ENCODE data around the gene RYR3.

RYR3 gene

DNA sequence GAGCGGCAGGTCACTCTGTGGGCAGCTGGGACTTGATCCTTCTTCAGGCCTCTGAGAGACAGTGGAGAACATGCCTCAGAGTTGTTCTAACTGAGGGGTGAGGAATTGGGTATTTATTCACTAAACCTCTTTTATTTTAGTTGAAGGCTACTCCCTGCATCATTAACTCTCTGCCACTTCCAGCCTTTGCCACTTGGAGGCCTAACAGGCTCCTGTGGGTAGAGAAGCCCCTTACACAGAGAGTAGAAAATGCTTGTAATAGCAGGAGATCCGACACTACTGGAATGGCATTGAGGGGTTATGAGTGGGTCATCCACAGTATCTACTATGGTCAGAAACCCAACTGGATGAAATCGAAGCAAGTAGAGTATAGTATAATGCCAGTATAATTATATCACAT lies 81.7 kb downstream of the RYR3 start:
- no peak for DNase-seq

DNA sequence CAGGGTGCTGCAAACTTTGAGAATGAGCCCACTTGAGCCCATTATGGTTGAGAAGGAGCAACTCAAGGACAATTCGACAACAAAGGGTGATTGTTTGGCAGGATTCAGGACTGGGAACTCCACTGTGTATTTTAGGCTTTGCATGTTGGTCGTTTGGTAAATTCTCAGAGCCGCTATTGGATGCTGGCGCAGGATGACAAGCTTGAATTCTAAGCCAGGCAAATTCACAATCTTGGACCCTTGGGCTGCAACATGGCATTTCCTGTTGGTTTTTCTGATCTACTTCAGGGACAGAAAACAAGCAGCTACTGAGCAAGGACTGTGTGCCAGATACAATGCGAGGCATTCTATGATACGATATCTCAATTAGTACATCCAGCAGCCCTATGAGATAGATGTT lies 82.8 kb downstream of the RYR3 start:
- DNase-seq: no peak

DNA sequence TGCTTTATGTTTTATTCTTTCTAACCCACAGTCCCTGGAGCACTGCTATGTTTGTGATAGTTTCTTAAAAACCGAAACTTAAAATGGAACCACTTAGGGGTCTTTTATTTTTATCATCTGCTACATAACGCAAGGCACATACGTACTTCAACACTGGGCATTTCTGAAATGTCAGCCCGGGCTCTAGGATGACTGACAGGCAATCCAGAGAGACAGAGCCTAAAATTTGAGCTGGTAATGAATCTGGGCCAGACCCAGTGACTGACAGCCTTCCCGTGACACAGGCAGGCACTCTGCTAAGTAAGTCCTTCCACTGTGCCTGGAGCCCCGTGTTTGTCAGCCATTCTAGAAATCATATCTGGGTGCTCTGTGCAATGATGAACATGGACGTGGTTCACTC lies 84.6 kb downstream of the RYR3 start:
- no peak for DNase-seq

DNA sequence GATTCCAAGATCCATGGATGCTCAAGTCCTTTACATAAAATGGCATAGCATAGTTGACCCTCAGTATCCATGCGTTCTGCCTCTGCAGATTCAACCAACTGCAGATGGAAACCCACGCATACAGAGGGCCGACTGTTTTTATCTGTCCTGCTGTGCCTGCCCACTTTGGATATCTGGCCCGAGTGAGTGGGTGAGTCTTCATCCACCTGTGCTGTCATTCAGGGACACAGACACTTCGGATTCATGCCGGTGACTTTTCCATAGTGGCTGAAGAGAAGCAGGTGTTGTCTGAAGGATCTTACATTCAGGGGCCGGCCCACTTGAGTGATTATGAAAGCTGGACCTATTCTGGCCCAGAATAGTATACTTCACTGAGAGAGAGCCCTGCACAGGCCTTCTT lies 85.1 kb downstream of the RYR3 start:
- no peak for DNase-seq

DNA sequence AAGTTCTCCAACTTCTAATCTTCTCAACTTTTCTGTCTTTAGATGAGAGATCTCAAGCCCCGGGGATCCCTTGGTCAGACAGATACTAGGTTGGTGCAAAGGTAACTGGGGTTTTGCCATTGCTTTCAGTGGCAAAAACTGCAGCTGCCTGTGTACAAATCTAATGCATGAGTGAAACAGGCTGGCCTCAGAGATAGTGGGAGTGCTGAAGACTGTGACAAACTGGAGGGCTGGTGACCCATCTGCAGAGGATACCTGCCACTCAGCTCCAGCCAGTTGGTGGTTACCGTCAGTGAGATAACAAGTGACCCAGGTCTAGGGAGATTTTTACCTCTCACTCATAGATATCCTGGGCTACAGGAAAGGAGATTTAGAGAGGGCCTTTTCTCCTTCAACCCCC lies 85.7 kb downstream of the RYR3 start:
- DNase-seq: no peak

DNA sequence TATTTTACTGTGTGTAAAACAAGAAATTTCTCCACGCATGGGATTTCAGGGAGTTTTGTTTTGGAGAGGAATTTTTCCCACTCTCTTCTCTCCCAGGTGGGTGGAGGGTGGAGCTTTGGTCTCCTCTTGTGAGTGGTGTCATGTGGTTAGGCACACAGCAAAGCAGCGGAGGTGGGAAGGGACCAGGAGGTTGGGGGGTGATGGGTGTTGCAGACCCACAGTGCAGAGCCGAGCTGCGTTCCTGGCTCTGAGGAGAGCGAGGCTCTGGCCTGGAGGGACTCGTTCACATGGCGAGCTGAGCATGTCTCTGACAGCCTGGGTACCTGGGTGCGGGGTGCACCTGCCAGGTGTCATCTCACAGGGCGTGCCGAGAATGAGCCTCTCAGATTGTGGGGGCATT lies 87.8 kb downstream of the RYR3 start:
- DNase-seq: no peak

DNA sequence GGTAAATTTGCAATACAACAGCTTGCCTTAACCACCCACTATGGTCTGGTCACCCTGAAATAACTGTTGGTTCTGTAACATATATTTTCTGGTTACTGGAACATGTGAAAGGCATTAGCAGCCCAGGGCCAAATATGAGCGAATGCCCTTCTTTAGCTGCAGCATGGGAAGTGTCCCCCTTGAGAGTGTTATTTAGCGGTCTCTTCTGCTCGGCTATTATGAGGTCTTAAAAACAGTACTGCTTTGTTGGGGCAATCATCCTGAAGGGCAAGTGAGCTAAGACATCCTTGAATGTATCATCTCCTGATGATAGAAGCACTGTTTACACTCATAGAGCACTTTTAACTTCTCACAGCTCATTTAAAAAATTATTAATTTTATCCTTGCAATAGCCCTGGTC lies 90.2 kb downstream of the RYR3 start:
- DNase-seq: no peak

DNA sequence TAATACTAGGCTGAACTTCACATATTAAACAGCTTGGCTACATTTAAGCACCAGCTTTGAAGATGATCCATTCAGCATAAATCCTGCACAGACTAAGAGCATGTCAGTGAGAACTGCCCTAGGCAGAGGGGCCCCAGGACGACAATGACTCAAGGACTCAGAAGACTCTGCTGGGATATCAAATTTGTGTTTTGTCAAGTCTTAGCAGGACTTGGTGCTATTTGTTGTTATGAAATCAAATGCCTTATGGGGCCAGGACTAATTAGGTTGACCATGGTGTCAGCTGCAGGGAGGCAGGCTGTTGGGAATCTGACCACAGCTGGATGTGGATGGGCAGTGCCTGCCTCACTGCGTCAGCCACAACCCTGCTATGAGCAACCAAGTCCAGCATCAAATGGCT lies 91.8 kb downstream of the RYR3 start:
- DNase-seq: no peak

DNA sequence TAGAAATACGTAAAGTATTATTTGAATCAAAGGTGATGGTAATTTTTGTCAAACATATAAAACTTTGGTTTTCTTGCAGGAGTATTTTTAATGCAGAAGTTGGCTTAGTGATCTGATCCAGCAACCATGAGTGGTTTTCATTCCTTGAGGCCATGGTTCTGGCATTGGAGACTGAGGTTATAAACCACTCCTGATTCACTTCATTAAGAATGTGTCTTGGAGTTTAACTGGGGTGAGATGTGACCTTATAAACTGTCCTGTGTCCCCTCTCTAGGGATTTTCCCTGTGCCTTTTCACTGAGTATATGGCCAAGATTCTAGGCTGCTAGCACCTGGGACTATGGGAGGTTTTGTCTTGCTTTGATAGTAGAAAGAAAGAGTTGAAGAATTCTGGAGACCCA lies 94.3 kb downstream of the RYR3 start:
- no peak for DNase-seq

DNA sequence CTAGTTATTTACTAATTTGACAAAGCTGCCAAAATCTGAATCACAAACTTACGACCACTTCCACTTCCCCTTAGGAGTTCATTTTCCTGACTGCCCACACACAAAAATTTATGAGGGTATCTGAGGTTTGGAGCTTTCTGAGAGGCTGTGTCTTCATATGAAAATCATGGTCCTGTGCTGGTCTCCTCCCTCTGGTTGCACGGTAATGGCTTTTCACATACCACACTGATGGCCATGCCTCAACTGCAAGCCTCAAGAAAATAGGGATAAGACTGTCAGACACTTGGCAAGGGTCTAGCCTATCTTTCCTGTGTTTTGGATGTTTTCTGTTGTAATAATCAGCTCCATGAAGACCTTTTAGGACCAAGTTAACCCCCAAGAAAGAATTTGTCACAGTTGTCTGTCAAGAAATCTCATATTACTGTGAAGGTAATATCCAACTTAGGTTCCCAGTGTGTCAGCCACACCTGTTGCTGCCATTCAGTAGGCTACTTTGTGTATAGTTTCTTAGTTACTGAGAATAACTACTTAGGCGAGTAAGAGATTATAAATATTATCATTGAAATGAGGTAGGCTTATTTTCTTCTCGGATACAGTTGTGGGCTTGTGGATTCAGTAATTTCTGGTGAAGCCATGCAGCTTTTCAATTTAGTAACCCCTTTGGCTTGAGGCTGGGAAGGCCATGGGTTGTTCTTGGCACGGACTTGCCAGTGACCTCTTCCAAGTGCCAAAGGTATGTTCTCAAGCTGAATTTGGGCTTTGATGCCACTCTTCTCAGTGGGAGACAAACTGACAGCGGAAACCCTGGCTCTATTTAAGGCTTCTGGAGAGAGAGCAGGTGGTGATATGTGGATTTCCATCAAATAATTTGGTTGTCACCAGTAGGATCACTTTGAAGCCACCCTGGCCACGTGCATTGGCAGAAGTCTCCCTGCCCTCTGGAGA lies 101.1 kb downstream of the RYR3 start:
- no peak for DNase-seq

DNA sequence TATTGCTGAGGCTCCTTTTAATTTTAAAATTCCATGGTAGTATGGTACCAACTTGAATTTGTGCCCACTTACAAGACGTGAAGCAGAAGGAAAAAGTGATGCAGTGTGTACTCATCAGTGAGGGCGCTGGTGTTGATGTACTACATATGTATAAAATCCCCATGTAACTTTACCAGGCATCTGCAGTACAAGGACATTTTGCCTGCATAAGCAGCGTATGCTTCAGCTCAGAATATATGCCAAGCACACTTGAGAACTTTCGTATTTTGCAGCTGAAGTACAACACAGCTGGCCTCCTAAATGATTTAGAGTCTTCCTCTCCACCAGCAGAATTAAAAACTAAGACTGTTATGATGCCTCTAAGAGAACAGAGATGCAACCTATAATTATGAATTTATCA lies 108.9 kb downstream of the RYR3 start:
- no peak for DNase-seq

DNA sequence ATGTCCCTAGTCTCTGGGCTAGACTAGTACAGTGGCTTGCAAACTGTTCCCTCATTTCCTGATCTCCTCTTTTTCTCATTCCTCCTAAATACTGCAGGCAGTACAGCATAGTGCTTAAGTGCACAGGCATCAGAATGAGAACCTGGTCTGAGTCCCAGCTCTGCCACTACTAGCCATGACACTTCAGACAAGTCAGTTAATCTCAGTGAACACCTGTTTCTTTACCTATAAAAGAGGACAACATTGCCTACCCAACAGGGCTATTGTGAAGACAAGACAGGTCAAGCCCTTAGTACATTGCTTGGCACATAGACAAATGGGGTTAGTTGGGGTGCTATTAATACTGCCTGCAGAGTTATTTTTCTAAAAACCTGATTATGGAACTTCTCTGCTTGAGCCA lies 113.3 kb downstream of the RYR3 start:
- no peak for DNase-seq

DNA sequence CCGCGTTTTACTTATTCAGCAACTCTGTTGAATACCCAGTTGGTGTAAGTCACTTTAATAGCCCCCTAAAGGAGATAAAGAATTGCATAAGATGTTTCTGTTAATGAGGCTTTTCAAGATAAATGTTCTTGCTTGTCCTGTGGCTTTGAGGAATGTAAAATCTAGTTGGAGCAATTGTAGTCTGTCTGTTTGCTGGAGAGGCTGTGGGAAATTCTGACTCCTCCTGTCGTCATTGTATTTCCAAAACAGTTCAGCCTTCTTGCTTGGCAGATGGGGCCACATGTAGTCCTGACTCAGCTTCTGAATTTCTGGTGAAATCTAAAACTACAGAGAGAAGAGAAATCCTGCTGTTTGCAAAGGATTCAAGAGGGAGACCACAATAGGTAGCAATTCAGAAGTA lies 114.4 kb downstream of the RYR3 start:
- DNase-seq: no peak

DNA sequence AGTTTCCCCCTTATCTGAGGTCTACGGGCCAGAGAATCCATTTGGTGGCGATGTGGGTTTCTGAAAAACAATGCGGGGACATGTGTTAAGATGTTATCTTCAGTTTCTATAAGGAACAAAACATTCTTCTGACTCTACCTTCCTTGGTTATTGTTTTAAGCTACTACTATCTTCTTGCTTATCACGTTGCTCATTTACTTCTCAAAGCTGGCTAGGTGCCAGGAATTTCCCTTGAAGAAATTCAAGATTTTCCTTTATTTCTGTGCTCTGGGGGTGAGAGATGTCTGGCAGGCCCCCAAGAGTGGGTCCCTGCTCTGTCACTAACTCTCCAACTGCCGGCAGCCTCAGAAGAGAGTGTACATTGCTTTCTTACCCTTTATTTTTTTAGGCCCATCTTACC lies 119.8 kb downstream of the RYR3 start:
- DNase-seq: no peak

DNA sequence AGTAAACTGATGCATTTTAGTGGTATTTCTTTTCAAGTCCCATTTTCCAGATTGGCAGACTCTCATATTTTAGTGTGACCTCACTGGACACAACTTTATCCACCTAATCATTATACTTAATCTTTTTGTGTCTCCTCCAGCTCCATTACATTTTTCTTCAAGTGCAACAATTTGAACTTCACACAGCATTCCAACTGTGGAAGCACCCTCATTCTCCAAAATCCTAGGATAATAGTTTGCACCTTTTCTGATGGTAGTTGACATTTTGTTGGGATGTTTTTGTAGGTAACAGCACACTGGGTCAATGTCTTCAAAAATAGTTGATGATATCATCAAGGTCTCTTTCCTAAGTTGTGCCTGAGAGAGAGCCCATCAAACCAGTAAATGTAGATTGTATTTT lies 123.1 kb downstream of the RYR3 start:
- no peak for DNase-seq

DNA sequence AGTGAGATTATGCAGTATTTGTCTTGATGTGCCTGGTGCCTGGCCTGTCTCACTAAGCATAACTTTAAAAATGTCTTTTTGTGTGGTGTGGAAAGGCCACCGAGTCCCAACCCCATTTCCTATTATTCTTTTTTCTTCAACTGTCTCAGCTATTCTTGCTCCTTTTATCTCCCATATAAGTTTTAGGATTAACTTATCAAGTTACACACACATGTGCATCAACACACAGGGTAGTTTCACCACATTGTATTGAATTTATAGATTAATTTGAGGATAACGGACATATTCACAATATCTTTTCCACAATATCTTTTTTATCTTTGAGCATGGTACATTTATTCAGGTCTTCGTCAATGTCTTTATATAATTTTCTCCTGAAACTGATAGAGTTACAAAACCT lies 127.6 kb downstream of the RYR3 start:
- no peak for DNase-seq

DNA sequence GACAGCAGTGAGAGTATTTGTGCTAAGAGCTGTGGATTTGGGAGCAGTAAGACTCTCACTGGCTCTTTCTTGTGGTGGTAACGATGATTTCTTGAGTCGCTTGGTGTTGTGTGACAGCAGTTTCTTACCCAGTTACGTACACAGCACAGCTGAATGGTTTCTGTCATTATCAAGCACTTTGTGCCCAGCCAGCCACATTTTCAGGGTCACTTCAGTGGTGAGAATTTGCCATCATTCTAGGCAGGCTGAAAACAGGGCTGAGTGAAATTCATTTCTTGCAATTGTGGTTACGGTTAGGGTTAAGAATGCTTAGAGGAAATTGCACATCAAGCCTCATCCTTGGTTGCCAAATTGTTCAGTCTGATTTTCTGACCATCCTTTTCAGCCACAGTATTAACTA lies 130.1 kb downstream of the RYR3 start:
- no peak for DNase-seq

DNA sequence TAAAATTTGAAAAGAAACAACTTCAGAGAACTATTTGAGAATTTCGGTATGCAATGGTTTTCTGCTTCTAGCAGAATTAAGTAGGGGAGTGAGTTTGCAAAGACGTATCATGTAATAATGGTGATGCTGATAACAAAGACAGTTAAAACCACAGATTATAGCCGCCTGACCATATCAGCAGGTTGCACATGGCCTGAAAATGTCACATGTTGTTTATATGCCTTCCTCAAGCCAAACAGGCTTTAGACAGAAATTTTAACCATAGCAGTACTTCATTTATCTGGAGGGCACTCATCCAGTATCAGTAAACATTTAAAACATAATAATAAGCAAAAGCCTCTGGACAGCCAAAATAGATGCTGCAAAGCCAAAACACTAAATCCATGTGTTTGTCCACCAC lies 131.7 kb downstream of the RYR3 start:
- DNase-seq: no peak

DNA sequence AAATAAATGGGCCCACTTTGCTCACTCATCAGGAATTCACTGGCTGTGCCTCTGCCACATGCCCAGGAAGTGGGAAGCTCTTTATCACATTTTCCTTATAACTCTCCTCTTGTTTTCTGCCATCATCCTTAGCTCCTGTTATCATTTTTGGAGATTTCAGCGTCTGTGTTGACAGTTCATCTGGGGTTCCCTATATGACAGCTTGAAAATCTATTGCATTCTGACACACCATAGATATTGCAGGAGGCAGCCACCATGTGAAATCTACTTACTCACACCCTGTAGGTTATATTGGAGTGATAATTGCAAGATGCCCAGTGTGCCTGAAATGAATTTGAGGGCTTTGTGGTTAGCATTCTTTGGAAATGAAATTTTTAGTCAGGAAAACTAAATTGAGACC lies 132.9 kb downstream of the RYR3 start:
- no peak for DNase-seq

DNA sequence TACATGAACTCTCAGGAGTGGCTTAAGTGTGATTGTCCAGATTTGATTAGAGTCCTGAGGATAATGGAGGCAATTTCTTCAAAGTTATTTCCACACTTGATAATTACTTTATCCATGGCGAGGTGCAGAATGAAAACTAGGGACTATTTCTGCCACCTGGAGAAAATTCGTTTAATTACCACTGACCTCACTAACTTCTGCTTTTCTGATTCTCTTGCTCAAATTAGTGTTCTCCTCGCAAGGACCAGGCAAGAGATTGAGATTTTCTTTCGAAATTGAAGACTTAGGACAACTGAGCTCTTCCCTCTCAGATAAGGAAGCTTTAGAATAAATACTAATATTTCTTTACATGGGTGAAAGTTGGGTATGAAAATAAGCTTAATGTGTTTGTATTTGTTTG lies 135.2 kb downstream of the RYR3 start:
- no peak for DNase-seq

DNA sequence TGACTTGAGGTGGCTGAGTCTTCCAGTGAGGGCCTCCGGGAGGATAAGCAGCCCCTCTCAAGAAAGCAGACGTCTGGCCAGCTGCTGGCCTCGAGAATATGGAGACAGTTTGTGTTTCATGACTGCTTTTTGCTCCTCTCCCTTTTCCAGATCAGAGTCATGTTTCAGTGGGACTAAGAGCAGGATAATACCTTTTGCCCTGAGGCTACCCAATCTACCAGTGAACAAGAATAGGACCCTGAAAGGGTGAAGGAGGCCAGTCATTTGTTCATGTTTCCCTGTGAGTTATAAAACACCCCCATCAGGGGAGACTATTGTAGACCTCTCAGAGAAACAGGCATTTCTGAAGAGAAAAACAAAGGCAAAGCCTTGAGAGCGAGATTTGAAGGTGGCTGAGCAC lies 137.4 kb downstream of the RYR3 start:
- DNase-seq: no peak

DNA sequence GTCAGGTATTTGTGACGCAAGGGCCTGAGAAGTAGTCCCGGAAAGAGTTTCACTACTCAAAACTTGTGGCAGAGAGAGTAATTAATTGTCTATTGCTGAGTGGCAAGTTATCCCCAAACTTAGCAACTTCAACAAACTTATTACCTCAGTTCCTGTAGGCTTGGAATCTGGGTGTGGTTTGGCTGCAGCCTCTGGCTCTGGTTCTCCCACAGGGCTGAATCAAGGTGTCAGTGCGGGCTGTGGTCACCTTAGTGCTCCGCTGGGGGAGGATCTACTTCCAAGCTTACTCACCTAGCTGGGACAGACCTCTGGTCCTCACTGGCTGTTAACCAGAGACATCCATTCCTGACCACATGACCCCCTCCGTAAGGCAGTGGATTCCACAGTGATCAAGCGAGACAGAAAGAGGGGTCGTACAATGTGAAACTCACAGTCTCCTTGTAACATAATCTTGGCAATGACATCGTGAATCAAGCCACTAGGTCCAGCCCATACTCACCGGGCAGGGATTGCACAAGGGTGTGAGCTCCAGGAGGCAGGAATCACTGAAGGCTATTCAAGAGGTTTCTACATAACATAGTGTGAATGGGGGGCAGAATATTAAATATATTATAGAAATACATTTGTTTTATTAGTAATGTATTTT lies 138.3 kb downstream of the RYR3 start:
- DNase-seq: no peak

DNA sequence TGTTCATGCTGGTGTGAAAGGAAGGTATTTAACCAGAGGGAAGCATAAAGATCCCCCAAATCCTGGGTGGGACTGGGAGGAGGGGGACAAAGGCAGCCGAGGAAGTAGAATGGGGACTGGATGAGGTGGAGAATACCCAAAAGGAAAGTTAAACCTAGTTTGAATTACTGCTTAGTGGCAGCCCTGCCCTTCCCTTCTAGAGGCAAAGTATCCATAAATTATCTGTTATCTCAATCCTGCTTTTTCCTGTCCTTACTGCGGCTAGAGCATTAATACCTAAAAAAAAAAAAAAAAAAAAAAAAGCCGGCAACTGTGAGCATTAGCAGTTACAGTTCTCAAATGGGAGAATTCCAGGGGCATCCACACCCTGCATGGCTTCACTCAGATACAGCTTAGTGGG lies 139.0 kb downstream of the RYR3 start:
- no peak for DNase-seq

DNA sequence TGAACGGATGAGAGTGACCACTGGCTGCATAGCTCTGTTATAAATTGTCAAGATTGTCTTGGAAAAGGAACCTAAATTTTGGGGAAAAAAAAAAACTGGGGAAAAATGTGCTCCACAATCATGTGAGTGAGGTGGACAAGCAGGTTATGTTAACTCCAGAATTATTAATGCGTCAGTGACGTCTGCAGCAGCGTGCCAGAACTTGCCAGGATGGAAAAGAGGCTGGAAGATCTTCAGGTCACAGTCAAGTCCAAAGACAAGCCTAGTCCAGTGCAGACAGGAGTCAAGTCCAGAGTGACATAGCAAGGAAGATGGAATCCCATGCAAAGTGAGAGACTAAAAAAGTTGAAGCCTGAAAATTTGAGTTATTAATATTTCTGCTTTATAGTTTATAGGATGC lies 140.6 kb downstream of the RYR3 start:
- no peak for DNase-seq

DNA sequence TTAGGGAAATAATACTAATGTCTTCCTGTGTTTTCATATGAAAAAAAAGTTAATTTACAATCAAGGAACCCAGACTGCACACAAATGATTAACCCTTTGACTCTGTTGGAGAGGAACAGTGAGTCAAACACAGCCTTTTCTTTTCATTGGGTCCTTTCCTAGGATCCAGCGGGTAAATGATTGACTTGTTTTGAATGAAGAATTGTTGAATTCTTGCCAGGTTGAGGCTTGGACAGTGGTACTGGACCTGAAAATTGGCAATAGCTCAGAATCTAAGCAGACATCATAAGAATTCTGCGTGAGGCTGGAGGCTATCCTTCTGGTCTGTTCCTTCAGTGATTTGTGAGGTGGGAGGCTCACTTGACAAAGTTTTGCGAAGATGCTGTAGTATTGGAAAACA lies 143.0 kb downstream of the RYR3 start:
- no peak for DNase-seq

All from fibroblast of skin of back (primary cell).